HG02981 (cell line): Measurements from ENCODE around the gene CFAP54.
A peak's percentile ranks its signal among the peaks of the same experiment; 100 is the strongest.
"Not testable (repeated sequence)": the region's sequence is repeated elsewhere in the genome, so short reads cannot be mapped to it uniquely, and the experiment has no call there.

Source experiments
- ATAC-seq: cut with Tn5 transposase; IDR thresholded peaks from one replicate; pipeline ENCODE4 v1.9.1; 2021; ENCODE audit warnings: mild to moderate bottlenecking, moderate library complexity; ENCODE audit not compliant: unreplicated experiment

Gene CFAP54

DNA sequence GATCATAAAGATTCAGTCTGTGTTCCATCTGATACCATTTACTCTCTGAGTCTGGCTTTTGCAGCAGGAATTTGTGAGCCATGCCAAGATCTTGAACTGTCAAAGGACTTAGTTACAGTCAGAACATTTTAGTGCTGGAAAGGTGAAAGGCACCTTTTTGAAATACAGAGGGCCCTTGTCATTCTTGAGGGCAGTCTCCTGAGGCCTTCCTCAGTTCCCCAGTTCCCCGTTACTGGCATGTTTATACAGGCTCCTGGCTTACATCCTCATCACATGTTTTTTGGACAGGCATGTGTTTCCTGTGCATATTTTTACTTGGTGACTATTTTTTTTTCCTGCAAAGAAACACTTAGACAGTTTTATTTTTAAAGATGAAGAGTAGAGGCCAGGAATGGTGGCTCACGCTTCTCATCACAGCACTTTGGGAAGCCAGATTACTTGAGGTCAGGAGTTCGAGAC, 21.0 kb downstream of the CFAP54 start:
- no peak for ATAC-seq

DNA sequence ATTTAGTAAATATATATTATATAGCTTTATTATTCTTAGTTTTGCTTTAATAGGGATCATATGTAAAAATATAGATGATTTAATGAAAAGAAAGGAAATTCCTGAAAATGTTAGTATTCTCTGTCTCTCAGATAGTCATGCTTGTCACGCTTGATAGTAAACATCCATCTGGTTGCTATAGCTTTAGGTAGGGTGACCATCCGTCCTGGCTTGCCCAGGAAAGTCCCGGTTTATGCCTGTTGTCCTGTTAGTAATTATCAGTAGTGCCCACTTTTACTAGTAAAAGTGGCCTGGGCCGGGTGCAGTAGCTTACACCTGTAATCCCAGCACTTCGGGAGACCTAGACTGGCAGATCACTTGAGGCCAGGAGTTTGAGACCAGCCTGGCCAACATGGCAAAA, 23.8 kb downstream of the CFAP54 start:
- no peak for ATAC-seq

DNA sequence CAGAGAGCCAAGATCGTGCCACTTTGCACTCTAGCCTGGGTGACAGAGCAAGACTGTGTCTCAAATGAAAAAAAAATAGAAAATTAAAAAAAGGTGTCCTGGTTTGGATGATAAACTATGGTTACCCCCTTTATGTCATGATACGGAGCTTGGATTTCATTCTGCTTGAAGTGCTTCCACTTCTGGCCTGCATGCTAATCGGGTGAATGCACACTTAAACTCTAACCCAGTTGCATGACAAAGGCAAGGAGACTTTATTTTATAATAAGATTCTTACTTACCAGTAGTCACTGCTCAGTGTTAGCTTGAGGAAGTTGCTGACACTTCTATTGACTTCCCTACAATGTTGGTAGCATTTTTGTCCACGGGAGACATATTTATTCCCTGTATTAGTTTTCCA, 24.3 kb downstream of the CFAP54 start:
- ATAC-seq, result no peak

DNA sequence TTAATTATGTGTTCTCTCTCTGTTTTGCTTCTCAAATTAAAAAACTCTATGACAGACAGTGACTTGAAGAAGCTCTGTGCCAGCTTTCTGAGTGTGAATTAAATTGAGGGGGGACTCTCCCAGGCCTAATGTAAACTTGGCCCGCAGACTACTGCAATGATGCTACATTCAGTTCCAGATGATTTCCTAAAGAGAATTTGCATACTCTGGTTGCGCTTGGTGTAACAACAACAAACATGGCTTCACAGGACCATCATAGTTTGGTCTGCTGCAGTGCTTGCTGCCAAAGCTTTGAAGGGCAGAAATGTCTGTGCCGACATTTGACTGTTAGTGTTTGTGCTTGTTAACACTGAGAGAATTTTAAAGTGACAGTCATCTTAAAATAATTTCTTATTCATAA, 25.0 kb downstream of the CFAP54 start:
- peak; percentile 82 for ATAC-seq

DNA sequence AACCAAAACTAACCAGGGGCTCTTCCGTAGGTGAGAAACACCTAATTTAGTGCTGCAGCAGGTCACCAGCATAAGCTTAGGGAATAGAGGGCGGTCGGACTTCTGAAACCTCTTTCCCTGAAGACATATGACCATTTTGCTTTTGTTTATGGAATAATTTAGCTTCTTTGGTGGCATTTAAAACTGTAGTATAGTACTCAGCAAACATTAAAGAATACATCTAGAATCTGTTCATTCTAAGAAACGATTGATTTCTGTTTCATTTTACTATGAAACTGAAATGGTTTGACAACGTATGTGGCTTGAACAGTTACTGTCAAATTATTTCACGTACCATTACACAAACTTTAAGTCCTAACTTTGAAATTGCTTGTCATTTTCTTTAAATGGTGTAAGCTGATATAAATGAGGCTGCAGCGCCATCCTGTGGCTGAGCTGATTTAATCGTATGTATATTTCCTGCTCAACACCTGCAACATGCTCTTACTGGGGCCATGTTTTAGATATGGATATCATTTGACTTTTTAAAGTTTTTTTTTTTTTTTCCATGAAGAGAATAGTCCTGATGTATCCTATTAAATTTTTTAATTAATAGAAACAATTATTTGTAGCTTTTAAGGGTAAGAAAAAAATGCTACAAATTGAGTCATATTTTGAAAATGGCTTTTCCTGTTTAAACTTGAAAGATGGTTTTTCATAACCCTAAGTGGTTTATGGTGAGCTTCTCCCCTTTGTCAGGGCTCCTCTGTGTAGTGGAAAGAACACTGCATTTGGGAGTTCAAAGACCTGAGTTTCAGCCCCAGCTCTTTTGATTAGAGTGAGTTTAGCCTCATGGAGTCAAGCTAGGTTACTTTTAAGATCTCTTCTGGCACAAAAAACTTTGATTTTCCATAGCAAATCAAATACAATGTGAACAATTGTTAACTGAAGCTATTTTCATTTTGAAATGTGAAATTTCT, 27.4 kb downstream of the CFAP54 start:
- ATAC-seq, result peak; percentile 60

DNA sequence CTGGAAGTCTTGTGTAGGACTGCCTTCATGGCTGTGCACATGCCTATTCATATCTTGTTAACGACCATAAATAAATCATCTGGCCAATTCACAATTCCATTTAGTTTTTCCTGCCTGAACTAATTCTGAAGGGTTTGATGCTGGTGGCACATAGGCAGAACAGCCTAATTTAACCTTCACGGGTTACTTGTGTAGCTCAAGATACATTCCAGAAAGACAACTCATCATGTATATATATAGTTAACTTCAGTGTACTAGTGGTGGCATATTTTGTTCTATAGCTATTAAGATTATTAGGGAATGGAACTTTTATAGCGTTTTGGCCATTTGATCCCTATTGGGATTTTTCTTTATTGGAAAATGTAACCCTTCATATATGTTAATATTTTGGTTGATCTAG, 31.4 kb downstream of the CFAP54 start:
- ATAC-seq, result no peak

DNA sequence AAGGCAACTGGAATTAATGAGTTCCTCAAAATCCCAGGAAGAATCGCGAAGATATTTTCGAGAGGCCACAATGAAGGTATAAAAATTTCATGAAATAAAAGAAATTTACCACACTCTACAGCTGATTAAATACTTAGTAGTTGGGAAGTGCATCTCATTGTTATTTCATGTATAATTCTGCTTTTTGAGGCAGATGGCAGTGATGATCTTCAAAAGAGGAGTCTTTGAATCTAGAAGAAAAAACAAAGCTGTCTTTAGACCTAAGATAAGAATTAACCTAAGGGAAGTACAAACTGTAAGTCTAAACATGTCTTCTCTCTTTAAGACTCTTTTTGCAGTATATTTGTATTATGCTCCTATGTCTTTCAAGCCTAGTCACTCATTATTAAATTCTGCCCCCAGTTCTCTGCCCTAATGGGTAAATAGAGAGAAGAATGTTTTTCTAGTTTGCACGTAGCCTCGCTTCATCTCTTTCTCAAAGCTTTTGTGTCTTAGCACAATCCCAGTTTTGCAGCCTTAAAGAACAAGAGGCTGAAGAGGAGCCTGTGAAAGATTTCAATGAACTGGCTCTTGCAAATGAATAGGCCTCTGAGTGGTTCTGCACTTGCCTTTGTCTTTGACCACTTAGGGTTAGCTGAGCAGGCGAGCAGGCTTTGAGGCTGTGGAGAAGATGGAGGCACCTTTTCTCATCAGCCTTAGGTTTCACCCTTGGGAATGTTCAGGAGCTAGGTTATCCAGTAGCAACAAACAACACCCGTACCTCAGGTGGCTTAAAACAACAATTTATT, 32.7 kb downstream of the CFAP54 start:
- ATAC-seq, result no peak

DNA sequence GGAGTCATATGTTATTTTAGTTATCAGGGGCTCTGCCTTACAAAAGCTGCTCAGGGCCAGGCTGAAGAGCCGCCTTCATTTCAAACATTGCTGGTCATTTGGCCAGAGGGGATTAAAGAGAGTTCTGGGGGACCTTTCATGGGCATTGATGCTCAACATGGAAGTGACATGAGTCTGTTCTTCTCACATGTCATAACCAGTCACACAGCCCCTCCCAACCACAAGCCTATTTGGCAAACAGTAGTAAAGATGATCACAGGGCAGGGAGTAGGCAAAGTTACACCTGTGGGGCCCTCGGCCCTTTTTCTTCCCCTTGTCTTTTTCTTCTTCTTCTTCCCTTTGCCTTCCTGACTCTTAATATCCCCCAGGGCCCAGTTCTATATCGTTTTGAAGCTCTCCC, 33.3 kb downstream of the CFAP54 start:
- ATAC-seq, result no peak

DNA sequence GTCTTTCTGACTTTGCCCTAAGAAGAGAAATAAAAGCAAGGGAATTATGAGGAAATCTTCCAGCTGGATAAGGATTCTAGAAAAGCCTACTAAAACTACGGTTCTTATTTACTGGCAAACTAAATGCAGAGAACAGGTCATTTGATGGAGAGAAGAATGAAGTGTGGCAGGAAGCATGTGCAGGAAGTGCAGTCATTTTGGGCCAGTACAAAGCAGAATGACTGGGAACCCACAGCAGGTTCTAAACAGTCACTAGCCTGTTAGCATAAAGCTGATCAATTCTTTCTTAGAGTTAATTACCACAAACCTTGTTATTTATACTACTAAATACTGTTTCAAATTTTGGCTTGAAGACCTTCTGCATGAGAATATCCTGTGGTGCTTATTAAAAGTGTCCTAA, 36.7 kb downstream of the CFAP54 start:
- no peak for ATAC-seq

DNA sequence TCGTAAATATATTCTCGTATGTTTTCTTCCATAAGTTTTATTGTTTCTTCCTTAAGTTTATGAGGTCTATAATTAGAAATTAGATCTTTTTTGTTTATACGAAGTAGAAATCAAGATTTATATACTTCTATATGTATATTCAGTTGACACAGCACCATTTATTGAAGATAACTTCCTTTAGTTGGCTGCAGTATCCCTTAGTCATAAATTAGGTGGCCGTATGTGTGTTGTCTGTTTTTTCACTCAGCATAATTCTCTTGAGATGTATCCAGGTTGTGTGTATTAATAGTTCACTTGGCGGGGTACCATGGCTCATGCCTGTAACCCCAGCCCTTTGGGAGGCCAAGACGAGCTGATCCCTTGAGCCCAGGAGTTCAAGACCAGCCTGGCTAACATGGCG, 40.5 kb downstream of the CFAP54 start:
- ATAC-seq, result no peak

DNA sequence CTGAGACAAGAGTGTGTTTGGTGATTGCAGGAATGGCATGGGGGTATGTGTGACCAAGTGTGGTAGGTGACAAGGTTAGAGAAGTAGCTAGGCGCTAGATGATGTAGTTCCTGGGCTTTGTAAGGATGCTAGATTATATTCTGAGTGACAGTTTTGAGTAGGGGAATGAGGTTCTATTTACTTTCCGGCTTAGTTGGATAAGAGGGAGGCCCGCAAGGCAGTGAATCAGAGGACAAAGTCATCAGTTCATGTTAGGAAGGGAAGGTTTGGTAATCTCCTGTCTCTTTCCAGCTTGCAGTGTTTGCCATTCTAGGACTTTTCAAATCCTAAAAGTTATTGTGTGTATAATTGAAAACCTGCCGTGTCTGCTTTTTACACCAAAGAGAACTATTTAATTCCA, 45.0 kb downstream of the CFAP54 start:
- ATAC-seq, result no peak

DNA sequence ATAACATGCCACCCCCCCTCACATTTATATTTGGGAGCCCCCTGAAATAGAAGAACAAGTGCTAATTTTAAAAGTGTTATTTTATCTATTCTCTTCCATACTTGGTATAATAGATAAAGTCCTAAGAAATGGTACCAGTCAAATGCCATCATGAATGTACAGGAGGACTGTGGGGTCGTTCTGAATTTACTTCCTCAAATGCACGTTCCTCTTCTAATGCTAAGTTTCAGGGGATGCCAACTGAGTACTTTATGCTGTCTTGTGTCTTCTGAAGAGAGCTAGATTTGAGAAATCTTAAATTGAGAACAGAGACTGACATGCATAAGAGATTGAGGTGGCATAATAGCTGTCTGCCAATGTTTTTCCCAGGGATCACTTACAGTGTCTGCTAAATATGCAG, 59.0 kb downstream of the CFAP54 start:
- ATAC-seq, result no peak

DNA sequence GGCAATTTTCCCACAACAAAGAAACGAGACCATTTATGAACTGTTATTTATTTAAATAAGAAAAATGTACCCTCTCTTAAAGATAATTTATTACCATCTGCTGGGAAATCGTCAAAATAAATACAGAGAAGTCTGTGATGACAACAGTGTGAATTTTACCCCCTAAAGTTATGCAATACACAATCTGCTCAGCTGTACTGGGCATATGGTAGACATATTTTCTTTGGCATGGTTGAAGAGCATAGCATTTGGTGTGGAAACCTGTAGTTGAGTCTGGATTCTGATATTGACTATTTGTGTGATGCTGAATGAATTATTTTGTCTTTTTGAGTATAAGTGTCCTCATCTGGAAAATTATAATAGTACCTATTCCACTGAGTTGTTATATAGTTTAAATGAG, 60.0 kb downstream of the CFAP54 start:
- no peak for ATAC-seq

DNA sequence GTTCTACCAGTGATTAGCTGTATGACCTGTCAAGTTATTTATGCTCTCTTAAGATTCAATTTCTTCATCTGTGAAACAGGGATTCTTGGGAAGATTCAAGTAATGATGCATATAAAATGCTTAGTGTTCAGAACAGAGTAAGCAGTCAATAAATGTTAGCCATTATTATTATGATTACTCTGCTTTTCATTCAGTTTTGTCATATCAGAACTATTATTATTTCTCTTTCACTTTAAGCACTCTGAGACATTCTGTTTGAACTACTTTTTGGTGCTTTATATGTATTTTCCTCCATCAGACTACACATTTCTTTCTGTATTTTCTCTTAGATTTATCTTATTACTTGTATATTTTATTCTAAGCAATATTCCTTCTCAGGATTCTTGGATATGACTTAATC, 81.2 kb downstream of the CFAP54 start:
- peak; percentile 38 for ATAC-seq

DNA sequence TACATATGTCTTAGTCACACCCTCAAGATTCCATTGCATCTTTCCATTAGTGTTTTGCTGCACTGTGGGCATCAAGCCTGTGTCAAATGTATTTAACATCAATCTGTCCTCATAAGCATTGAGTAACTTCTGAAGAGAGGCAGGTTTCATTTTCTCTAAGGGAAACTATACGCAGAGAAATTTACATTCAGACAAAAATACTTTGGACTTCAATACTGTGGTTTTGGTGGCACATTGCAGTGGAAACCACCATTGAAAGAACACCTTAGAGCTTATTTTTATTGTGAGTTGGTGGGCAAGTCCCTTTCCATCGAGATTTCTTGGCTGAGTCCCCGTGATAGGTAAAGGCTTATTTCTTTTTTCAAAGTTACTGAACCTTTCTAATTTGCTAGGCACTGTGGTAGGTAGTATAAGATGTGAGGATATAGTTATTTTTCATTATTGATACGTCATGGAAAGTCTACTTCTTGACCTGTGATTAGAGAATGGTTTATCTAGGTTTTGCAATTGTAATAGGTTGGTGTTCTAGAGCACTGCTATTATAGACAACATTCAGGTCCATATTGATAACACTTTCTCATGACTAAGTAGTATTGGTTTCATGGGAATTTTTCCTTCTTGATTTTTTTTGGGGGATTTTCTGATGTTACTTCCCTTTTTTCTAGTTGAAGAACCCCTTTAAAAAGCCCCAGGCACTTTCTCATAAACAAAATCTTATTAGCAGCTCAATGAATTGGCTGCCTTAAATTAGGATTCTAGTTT, 81.9 kb downstream of the CFAP54 start:
- ATAC-seq, result peak; percentile 85

DNA sequence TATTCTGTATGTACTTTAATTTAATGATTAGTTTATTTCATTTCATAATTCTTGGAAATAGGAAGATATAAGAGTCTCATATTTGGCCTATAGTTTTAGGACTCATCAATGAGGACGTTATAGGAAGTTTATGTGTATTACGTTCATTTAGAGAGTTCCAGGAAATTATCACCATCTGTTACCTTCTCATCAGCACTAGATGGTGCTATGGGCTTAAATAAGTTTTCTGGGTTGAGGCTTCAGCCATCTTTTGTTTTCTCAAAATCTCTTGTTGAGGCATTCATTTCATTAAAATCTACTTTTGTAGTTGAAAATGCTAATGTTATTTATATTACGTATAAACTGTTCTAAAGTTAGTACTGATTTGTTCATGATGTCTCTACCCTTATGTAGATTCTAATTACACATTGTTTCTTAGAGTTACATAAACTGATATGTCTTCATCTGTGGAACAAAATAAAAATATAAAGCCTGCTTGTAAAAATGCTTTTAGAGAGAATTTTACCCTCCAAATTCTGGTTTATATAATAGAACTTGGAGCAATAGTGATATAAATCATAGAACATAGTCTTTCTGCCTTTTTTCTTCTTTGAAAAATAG, 89.2 kb downstream of the CFAP54 start:
- ATAC-seq, result peak; percentile 96

DNA sequence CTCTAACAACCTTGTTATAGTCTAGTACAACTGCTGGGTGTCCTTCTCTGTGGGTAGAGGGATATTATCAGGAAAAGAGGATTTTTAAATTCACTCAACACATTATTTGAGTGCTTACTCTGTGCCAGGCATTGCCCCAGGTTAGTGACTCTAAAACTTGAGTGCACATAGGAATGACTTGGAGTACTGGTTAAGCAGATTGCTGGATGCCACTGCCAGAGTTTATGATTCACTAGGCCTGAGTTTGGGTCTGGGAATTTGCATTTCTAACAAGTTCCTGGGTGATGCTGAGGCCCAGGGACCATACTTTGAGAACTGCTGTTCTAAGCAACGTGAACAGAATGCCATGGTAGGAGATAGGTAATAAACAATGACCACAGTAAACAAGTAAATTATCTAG, 96.6 kb downstream of the CFAP54 start:
- ATAC-seq, result no peak

DNA sequence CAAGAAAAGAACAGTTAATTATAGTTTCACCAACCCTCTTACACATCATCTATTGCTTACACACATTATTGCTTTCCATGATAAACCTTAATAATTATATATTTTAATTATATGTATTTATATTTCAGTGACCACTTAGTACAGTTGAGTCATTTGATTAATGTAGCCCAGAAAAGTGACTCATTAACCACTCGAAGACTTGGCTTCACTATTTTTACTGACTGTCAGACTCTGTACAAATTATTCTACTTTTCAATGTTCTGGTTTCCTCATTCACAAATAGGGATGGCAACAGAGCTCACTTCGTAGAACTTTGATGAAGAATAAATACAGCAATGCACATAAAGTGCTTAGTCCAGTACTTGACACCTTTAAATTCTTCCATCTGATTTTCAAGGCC, 98.3 kb downstream of the CFAP54 start:
- no peak for ATAC-seq

DNA sequence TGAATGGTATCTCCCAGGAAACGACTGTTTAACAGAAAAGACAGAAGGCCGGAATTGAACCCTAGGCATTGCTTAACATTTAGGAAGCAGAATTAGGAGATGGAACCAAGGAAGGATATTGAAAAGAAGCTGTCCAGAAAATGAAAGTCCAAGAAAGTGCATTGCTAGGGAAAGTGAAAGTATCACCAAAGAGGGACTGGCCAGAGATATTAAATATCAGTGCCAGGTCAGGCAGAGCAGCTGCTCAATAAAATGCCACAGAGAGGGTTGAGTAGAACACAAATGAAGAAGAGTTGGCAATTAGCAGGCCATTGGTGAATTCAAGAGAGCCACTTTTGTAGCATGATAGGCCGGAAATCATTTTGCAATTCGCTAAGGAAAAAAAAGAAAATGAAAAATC, 101.6 kb downstream of the CFAP54 start:
- no peak for ATAC-seq

DNA sequence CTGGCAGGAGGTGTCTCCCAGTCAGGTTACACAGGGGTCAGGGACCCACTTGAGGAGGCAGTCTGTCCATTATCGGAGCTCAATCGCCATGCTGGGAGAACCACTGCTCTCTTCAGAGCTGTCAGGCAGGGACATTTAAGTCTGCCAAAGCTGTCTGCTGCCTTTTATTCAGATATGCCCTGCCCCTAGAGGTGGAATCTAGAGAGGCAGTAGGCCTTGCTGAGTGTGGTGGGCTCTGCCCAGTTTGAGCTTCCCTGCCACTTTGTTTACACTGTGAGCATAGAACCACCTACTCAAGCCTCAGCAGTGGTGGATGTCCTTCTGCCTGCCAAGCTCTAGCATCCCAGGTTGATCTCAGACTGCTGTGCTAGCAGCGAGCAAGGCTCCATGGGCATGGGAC, 115.0 kb downstream of the CFAP54 start:
- ATAC-seq, result not testable (repeated sequence)

DNA sequence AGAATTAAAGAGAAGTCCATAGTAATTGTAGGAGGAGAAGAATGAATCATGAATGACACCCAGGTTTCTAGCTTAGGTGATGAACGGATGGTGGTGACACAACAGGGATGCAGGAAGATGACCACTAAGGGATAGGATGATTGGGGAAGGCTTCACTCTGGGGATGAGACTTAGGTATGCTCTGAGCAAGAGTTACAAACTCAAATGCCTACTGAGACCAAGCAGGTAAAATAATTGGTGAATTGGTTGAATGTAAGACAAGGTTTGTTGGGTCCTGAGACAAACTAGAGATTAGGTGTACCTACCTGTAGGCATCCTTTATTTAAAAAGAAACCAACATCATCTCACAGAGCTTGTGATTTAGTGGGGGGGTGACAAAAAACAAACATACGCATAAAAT, 116.3 kb downstream of the CFAP54 start:
- no peak for ATAC-seq
